Measurements from ENCODE around the gene LANCL1. TPM values are rescaled to one million over a fixed set of nuclear protein-coding genes. Genes with fewer than 3 reads are reported as not detected.
A peak's percentile ranks its signal among the peaks of the same experiment; 100 is the strongest.

Gene LANCL1
- total RNA-seq, 1 donor from 2014 or later = 19.5 TPM

- no peak for FAIRE-seq
- Histone ChIP-seq H3K4me3 (ENCODE audit: low read depth, low read length) (no peak overlapping the region), H3K36me3 (ENCODE audit: control insufficient read depth, insufficient read depth, low read length) (no peaks in the 10 kb centered on the region), H3K27me3 (ENCODE audit: control insufficient read depth, insufficient read depth, low read length) (no peaks in the 10 kb centered on the region)
- no peak for DNase-seq (ENCODE audit: low read depth)
- TF ChIP-seq, protein P1, sequence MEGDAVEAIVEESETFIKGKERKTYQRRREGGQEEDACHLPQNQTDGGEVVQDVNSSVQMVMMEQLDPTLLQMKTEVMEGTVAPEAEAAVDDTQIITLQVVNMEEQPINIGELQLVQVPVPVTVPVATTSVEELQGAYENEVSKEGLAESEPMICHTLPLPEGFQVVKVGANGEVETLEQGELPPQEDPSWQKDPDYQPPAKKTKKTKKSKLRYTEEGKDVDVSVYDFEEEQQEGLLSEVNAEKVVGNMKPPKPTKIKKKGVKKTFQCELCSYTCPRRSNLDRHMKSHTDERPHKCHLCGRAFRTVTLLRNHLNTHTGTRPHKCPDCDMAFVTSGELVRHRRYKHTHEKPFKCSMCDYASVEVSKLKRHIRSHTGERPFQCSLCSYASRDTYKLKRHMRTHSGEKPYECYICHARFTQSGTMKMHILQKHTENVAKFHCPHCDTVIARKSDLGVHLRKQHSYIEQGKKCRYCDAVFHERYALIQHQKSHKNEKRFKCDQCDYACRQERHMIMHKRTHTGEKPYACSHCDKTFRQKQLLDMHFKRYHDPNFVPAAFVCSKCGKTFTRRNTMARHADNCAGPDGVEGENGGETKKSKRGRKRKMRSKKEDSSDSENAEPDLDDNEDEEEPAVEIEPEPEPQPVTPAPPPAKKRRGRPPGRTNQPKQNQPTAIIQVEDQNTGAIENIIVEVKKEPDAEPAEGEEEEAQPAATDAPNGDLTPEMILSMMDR (IDR thresholded peaks at IDR 0.05; ENCODE audit: insufficient read depth, low read length, severe bottlenecking) = no peak
These were observed 40.7 kb upstream of the LANCL1 start for GRCh38 chr2:210517264-210517663.

- TF ChIP-seq, protein P1 (IDR thresholded peaks at IDR 0.05; ENCODE audit: insufficient read depth, low read length, severe bottlenecking) = no peak
- no peaks in the 10 kb centered on the region for H3K27me3 ChIP-seq (ENCODE audit: control insufficient read depth, insufficient read depth, low read length)
- DNase-seq (ENCODE audit: low read depth) (no peak), FAIRE-seq (no peak)
- H3K4me3 ChIP-seq (ENCODE audit: low read depth, low read length) = no peak overlapping the region
- H3K36me3 ChIP-seq (ENCODE audit: control insufficient read depth, insufficient read depth, low read length) = no peaks in the 10 kb centered on the region
These were observed 39.4 kb upstream of the LANCL1 start for GRCh38 chr2:210515911-210516310.

GRCh38 chr2:210503725-210504191 is 27.2 kb upstream of the LANCL1 start:
- Histone ChIP-seq H3K36me3 (ENCODE audit: control insufficient read depth, insufficient read depth, low read length) (no peaks in the 10 kb centered on the region), H3K4me3 (ENCODE audit: low read depth, low read length) (no peak overlapping the region), H3K27me3 (ENCODE audit: control insufficient read depth, insufficient read depth, low read length) (no peaks in the 10 kb centered on the region)
- no peak for FAIRE-seq
- TF ChIP-seq, protein P1 (IDR thresholded peaks at IDR 0.05; ENCODE audit: insufficient read depth, low read length, severe bottlenecking) = no peak
- no peak for DNase-seq (ENCODE audit: low read depth)

DNA sequence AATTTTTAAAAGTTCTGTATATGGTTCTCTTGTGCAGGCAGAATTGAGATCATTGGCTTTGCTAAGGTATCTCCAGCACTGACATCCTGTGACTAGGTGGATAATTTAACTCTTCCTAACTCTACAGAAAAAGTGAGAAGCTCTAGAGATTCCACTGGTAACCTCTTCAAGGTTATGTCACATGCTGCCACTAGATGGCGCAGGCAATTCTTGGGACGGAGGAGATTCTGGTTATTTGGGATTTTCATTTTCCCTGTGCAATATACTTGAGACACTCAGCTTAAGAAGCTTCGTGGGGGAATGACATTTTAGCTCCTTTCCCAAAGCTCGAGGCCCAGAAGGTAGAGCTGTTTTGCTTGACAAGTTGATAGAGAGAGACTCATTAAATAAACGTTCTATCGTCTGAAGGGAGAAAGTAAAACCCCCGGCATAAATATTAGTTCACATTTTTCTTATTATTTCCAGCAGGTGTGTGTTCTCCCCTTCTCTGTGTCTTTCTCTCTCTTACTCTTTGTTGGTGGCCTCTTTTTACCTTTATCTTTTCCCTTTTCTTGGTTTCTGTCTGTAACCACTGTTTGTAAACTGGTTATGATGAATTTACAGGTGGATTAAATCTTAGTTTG is 26.6 kb upstream of the LANCL1 start:
- TF ChIP-seq, protein P1 (IDR thresholded peaks at IDR 0.05; ENCODE audit: insufficient read depth, low read length, severe bottlenecking) = peak; percentile 76
- Histone ChIP-seq H3K27me3 (ENCODE audit: control insufficient read depth, insufficient read depth, low read length) (no peaks in the 10 kb centered on the region), H3K4me3 (ENCODE audit: low read depth, low read length) (peak overlapping the region; percentile 16), H3K36me3 (ENCODE audit: control insufficient read depth, insufficient read depth, low read length) (no peaks in the 10 kb centered on the region)
- peak; percentile 50 for DNase-seq (ENCODE audit: low read depth)
- no peak for FAIRE-seq

GRCh38 chr2:210496512-210496911 is 20.0 kb upstream of the LANCL1 start:
- H3K4me3 ChIP-seq (ENCODE audit: low read depth, low read length) = no peak overlapping the region
- TF ChIP-seq, protein P1 (IDR thresholded peaks at IDR 0.05; ENCODE audit: insufficient read depth, low read length, severe bottlenecking) = no peak
- DNase-seq (ENCODE audit: low read depth) (no peak), FAIRE-seq (no peak)
- no peaks in the 10 kb centered on the region for H3K36me3 ChIP-seq (ENCODE audit: control insufficient read depth, insufficient read depth, low read length)
- no peaks in the 10 kb centered on the region for H3K27me3 ChIP-seq (ENCODE audit: control insufficient read depth, insufficient read depth, low read length)

GRCh38 chr2:210493528-210493927 is 17.0 kb upstream of the LANCL1 start:
- Histone ChIP-seq H3K4me3 (ENCODE audit: low read depth, low read length) (no peak overlapping the region), H3K36me3 (ENCODE audit: control insufficient read depth, insufficient read depth, low read length) (no peaks in the 10 kb centered on the region), H3K27me3 (ENCODE audit: control insufficient read depth, insufficient read depth, low read length) (no peaks in the 10 kb centered on the region)
- no peak for FAIRE-seq
- TF ChIP-seq, protein P1 (IDR thresholded peaks at IDR 0.05; ENCODE audit: insufficient read depth, low read length, severe bottlenecking) = no peak
- DNase-seq (ENCODE audit: low read depth) = no peak
